Stimulated activated CD4-positive, alpha-beta T cell treated with anti-CD3 and anti-CD28 coated beads, Interleukin-15, amount 100 ng/mL, for 48 hours (primary cell): Measurements from ENCODE around the gene FIBIN.
"Not testable (repeated sequence)": the region's sequence is repeated elsewhere in the genome, so short reads cannot be mapped to it uniquely, and the experiment has no call there.

Experiments
- DNase-seq, 2 donors: peaks; one replicate each; pipeline ENCODE4 v3.0.0-alpha.2; 2020; ENCODE audit warnings: low read depth in 2 of 2

Gene FIBIN

DNA sequence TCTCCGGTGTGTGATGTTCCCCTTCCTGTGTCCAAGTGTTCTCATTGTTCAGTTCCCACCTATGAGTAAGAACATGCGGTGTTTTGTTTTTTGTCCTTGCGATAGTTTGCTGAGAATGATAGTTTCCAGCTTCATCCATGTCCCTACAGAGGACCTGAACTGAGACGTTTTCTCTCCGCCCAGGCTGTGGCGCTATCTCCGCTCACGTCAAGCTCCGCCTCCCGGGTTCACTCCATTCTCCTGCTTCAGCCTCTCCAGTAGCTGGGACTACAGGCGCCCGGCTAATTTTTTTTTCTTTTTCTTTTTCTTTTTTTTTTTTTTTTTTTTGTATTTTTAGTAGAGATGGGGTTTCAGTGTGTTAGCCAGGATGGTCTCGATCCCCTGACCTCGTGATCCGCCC is 16.7 kb upstream of the FIBIN start:
- not testable (repeated sequence) for DNase-seq

- no peak for DNase-seq
Measured at GRCh38 chr11:26983645-26984044, 10.3 kb upstream of the FIBIN start.

DNA sequence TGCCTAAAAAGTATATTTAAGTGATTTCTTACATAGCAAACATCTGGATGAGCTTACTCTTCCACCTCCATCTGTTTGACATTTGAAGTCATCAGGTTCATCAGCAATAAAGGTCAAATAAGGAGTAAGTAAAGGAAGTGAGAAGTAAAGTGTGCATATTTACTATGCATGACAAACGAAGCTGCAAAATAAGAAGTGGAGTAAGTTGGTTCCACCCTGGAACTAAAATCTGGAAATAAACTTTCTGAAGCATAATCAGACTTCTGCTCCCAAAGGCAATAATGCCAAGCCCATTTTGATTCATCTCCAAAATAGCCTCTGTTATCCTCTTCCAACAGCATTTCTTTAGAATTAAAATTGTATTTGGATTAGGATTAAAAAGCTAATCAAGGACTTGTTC is 8.4 kb upstream of the FIBIN start:
- no peak for DNase-seq

GRCh38 chr11:26985943-26986342 is 8.0 kb upstream of the FIBIN start:
- DNase-seq: no peak

- DNase-seq: no peak
Measured at GRCh38 chr11:26987272-26987671, 6.6 kb upstream of the FIBIN start.

GRCh38 chr11:26987731-26988130 is 6.2 kb upstream of the FIBIN start:
- no peak for DNase-seq

- no peak for DNase-seq
Measured at GRCh38 chr11:26992031-26992541, 1.8 kb upstream of the FIBIN start.

- DNase-seq: no peak
Measured at GRCh38 chr11:26994631-26995095, 751 bp downstream of the FIBIN start.

DNA sequence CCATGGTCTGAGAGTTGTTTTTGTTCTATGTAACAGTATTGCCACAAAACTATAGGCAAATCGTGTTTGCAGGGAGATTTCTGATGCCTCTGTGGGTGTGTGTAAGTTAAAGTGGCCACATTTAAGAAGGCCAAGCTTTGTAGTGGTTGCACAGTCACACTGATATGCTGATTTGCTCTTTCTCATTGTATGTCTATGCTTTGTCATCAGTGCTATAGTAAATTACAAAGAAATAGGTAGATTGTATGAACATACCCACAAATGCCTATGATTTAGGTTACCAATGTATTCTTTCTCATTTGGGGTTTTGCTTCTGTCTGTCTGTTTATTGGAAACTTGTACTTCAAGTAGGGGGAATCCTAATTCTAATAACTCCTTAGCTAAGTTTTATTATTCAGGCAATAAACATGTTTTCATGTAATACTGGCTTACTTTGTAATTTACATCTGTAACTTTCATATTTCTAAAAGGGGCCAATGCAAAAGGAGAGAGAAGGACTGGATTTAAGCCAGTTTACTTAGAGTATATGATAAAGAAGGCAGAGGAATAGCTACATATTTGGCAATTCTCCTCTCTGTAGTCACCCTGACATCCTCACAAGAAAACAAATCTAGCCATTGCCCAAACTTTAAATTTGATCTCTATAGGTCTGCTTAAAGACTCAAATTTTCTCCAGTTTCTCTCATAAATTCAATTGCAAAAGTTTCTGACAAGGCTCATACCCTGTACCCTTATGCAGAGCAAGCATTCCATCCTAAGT is 2.0 kb downstream of the FIBIN start:
- no peak for DNase-seq

DNA sequence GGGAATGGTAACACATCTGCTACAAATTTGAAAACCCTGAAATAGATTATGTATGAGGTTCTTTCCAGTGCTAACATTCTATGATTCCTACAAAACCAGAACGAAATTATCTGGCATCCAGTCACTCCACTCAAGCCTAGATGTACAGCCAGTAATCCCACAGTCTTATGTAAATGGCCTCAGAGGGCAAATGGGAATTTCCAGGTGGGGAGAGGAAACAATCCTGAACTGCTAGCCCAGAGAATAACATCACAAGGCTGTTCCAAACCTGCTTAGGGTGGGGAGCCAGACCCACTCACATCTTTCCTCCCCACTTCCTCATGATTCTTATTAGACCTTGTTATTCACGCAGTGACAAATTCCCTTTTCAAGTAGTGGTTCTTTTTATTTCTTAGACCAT is 3.5 kb downstream of the FIBIN start:
- DNase-seq: no peak

DNA sequence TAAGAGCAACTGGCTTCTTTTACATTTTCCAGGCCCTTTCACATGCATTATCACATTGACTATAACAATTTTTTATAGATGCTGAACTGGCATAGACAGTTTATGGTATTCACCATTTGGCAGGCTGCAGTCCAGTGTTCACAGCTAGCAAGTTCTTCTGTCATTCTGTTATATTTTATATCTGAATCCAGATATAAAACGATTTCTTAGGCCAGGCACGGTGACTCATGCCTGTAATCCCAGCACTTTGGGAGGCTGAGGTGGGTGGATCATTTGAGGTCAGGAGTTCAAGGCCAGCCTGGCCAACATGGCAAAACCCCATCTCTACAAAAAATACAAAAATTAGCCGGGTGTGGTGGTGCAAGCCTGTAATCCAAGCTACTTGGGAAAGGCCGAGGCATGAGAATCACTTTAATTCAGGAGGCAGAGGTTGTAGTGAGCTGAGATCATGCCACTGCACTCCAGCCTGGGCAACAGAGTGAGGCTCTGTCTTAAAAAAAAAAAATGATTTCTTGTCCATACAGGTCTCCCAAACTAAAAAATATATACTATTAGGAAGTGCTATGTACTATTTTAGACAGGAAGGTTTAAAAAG is 7.3 kb downstream of the FIBIN start:
- DNase-seq: not testable (repeated sequence)

- DNase-seq: no peak
Measured at GRCh38 chr11:27002431-27002830, 8.5 kb downstream of the FIBIN start.

- DNase-seq: no peak
Measured at GRCh38 chr11:27002838-27003237, 8.9 kb downstream of the FIBIN start.

- DNase-seq: no peak
Measured at GRCh38 chr11:27004103-27004502, 10.2 kb downstream of the FIBIN start.

- DNase-seq: no peak
Measured at GRCh38 chr11:27008811-27009535, 15.1 kb downstream of the FIBIN start.

DNA sequence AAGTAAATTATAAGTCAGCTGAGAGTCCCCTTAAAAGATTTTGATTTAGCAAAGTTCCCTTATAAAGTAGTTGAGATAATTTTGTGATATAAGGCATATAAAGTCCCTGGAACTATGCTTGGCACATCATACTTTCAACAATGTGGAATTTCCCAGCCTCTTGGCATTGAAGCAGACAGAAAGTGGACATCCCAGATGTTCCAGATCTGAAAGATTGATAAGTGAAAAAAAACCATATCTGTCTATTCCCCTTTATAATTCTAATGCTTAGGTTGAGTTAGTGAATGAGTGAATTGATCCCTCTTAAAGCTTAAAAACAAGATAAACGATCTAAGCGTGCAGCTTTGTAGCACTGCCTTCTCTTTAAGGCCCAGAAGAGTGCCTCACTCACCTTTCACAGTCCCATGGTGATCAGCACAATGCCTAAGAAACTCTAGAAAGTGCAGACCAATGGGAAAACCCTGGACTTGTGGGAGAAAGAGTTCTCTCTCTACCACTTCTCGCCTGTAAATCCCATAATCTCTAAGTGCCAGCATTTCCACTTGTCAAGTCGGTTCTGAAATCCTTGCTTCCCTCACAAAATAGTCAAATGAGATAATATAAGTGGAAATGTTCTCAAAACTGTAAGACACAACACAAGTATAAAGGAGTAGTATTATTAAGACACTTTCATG is 17.8 kb downstream of the FIBIN start:
- no peak for DNase-seq

- DNase-seq: no peak
Measured at GRCh38 chr11:27012234-27012921, 18.5 kb downstream of the FIBIN start.

DNA sequence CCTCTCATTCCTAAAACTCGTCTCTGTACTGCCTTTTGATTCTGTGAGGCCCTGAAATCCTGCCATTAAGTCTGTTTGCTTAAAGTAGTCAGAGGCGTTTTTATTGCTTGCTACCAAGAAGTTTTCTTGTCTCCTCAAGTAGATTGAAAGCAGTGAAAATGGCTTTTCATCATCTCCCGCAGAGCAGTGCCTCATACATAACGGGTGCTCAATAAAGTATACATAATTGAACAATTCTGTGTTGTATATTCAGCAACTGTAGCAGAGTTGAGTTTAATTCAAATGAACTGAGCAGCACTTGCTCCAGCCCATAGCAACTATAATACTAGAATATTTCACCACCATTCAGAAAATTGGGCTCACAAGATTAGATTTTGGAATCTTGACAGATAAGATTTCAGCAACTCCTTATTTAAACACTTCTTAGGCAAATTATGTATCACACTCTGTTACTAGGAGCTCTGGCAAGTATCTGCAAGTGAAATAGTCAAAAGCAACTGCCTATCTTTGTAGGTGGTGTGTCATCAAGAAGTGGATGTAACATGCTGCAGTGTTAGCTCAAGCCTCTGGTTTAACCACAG is 20.0 kb downstream of the FIBIN start:
- DNase-seq: no peak

- no peak for DNase-seq
Measured at GRCh38 chr11:27018902-27019529, 25.1 kb downstream of the FIBIN start.

GRCh38 chr11:27020751-27021150 is 26.8 kb downstream of the FIBIN start:
- DNase-seq: no peak
